HG02642 (cell line): ENCODE measurements around the gene MX2.
"Not testable (repeated sequence)": the region's sequence is repeated elsewhere in the genome, so short reads cannot be mapped to it uniquely, and the experiment has no call there.

ENCODE experiments used
- ATAC-seq: cut with Tn5 transposase; IDR thresholded peaks from one replicate; pipeline ENCODE4 v1.9.1; 2021; ENCODE audit warnings: mild to moderate bottlenecking; ENCODE audit not compliant: unreplicated experiment, poor library complexity

The MX2 gene

GRCh38 chr21:41337515-41337914, 24.3 kb upstream of the MX2 start:
- no peak for ATAC-seq

GRCh38 chr21:41338455-41338854, 23.4 kb upstream of the MX2 start:
- no peak for ATAC-seq

- ATAC-seq, result no peak
These were observed 19.8 kb upstream of the MX2 start for GRCh38 chr21:41342035-41342434.

GRCh38 chr21:41344146-41344545, 17.7 kb upstream of the MX2 start:
- no peak for ATAC-seq

- ATAC-seq, result no peak
These were observed 16.5 kb upstream of the MX2 start for GRCh38 chr21:41345356-41345755.

- no peak for ATAC-seq
These were observed 15.7 kb upstream of the MX2 start for GRCh38 chr21:41345934-41346685.

DNA sequence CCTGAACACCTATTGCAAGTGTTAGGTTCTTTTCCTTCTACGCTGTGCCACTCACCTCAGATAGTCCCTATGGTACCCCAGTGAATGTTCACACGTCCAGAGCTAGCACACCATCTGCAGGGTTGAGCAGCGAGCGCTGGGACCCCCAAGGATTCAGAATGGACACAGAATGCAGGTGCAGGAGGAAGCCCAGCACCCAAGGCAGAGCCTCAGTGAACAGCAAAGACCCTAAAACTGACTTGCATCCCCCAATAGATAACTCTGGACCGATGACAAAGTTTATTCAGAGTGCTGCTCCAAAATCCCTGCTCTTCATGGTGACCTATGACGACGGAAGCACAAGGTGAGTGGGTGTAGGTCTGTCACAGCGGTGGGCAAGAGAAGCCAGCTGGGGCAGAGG, 15.1 kb upstream of the MX2 start:
- no peak for ATAC-seq

- no peak for ATAC-seq
These were observed 13.4 kb upstream of the MX2 start for GRCh38 chr21:41348434-41348833.

GRCh38 chr21:41349126-41349525, 12.7 kb upstream of the MX2 start:
- ATAC-seq, result no peak

DNA sequence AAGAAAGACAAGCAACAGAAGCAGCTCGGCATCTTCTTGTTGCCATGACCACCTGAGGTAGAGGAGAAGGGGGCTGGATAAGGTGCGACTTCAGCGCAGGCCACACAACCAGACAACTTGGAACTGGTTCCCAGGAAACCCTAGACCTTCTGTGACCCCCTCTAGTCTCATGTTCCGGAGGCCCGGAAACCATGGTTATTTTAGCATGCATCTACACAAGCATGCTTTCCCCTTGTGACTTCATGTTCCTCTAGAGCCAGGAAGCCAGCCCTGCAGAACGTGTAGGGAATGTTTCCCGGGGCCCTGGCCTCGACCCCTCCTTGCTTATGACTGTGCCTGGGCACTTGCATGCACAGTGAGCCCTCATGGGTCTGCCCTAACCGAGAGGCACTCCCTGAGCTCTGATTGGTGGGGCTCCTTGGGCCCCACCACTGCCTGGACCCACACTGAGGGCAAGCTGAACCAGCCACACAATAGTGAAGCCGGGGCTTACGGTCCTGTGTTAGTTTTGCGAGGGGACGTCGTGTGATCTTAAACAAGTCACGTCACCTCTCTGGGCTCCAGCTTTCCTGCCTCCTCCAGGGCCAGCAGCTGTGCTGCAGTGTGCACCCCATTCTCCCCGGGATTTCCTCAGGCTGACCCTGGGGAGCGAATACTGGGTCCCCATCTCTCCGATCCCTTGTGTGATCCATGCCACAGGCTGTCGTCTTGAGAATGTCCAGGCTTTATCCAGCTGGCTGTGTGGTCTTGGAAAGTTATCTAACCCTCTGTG, 12.0 kb upstream of the MX2 start:
- ATAC-seq, result no peak

GRCh38 chr21:41350436-41351155, 11.2 kb upstream of the MX2 start:
- no peak for ATAC-seq

- no peak for ATAC-seq
These were observed 4.3 kb upstream of the MX2 start for GRCh38 chr21:41357546-41357945.

DNA sequence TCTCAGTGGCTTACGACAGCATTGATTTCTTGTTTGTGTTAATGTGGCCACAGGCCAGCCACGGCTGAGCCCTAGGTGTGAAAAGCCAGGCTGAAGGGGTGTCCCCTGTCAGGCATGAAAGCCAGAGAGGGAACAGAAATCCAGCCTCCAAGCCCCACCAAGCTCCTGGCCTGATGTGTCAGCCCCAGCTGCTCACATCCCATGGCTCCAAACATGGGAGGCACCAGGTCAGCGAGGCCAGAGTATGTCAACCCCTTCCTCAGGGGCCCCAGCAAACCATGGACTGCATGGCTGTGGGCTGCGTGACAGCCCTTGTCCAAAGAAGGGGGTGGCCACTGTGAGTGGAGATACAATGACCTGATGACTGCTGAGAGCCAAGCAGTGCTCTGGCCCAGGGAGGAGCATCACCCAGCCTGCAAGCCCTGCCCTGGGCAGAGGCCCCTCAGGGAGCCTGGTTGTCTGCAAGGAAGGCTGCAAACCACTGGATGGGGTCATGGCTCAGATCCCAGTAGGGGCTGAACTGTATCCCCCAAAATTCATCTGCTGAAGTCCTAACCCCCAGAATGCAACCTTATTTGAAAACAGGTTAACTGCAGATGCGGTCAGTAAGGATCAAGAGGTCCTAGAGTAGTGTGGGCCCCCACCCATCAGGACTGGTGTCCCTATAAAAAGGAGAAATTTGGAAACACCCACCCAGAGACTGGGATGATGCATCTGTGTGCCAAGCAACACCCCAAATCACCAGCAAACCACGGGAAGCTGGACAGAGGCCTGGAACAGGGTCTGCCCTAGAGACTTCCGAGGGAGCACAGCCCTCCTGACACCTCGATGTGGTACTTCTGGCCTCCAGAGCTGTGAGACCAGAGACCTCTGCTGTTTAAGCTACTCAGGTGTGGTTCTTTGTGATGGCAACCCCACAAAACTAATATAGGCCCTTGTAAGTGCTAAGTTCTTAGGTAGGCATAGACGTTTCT, 3.3 kb upstream of the MX2 start:
- no peak for ATAC-seq

DNA sequence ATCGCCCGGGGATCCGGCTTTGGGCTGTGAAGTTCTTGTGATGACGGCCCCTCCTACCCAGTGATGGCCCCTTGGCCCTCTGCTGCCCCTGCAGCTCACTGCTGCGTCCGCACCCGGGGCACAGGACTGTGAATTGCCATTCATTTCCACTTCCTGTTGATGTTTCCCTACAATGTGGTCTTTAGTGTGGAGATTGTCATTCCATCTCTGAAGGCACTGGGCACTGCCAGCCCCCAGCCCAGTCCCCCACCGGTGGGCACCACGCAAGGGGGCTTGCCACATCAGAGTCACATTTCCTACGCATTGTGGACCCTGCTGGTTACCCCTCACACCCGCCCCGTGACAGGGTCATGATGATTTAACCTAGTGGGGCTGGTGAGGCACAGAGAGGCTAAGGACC, 2.5 kb upstream of the MX2 start:
- ATAC-seq, result no peak

DNA sequence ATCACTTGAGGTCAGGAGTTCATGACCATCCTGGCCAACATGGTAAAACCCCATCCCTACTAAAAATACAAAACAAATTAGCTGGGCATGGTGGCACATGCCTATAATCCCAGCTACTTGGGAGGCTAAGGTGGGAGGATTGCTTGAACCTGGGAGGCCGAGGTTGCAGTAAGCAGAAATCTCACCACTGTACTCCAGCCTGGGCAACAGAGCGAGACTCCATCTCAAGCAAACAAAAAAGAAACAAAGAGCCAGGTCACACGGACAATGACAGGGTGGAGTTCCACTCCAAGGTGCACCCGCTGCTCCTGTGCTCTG, 2.1 kb upstream of the MX2 start:
- not testable (repeated sequence) for ATAC-seq

- ATAC-seq, result no peak
These were observed 1.6 kb upstream of the MX2 start for GRCh38 chr21:41360072-41360821.

GRCh38 chr21:41361053-41361785, 608 bp upstream of the MX2 start:
- ATAC-seq, result no peak

DNA sequence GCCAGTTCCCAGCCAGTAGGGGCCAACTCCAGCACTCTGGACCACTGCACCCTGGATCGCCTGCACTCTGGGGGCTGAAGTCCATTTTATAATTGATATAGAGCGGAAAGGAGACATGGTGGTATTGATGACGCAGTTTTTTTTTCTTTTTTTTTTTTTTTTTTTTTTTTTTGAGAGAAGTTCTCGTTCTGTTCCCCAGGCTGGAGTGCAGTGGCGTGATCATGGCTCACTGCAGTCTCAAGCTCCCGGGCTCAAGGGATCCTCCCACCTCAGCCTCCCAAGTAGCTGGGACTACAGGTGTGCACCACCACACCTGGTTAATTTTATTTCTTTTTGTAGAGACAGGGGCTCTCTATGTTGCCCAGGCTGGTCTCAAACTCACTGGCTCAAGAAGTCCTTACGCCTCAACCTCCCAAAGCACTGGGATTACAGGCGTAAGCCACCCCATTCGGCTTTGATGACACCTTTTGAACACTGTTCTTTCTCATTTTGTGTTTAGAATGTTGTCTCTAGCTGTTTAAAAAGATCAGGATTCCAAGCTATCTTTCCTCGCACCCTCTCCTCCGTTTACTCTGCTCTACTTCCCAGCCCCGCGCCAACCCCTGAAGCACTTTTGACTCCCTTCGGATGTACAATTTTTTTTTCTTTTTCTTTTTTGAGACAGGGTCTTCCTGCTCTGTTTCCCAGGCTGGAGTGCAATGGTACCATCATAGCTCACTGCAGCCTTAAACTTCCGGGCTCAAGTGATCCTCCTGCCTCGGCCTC, 960 bp downstream of the MX2 start:
- no peak for ATAC-seq
